Adrenal gland (tissue), 12 donors: ENCODE results near the gene ABCC4. TPM values are rescaled to one million over a fixed set of nuclear protein-coding genes. Genes with fewer than 3 reads are reported as not detected.

Source experiments
- DNase-seq, 7 donors: peaks; one replicate each; pipeline ENCODE4 v3.0.0-alpha.2; 2019 to 2020
- H3K27ac ChIP-seq, 5 donors: fragments of 200-600 bp; sonication (generic) in 4 of 5; 1 replicate in 3 of 5; 2 replicates in 2 of 5; pipeline versions ENCODE4 v1.5.1 to v1.8.0; 2016 to 2020; ENCODE audit warnings: mild to moderate bottlenecking in 1 of 5
- H3K27me3 ChIP-seq: fragments of 200-600 bp; 2 replicates; pipeline ENCODE4 v1.8.0; 2021
- H3K36me3 ChIP-seq, 2 donors: fragments of 200-600 bp; replicated peaks in 1 of 2; 1 replicate in 1 of 2; 2 replicates in 1 of 2; pipeline versions ENCODE4 v1.5.1 to v1.8.0; 2018 to 2022
- H3K4me1 ChIP-seq, 2 donors: fragments of 200-600 bp; replicated peaks in 1 of 2; 1 replicate in 1 of 2; 2 replicates in 1 of 2; pipeline versions ENCODE4 v1.5.1 to v1.8.0; 2018 to 2021
- H3K4me3 ChIP-seq, 4 donors: fragments of 200-600 bp; sonication (generic) in 3 of 4; one replicate each; pipeline ENCODE4 v1.5.1; 2016 to 2018
- H3K9me3 ChIP-seq, 3 donors: fragments of 200-600 bp; sonication (generic) in 1 of 3; replicated peaks in 1 of 3; 1 replicate in 2 of 3; 2 replicates in 1 of 3; pipeline versions ENCODE4 v1.5.1 to v1.8.0; 2016 to 2021
- CTCF ChIP-seq, 6 experiments: fragments of 450-650 bp in 4 of 6; fragments of 200-600 bp in 2 of 6; sonication (generic) in 1 of 6; IDR thresholded peaks; 1 replicate in 5 of 6; 2 replicates in 1 of 6; pipeline versions ENCODE4 v1.5.1 to v1.8.0; 2016 to 2021; ENCODE audit warnings: antibody characterized with exemption in 6 of 6, mild to moderate bottlenecking in 2 of 6, moderate library complexity in 1 of 6
- POLR2A ChIP-seq, 2 donors: fragments of 450-650 bp; IDR thresholded peaks; one replicate each; pipeline ENCODE4 v1.6.1; 2017; ENCODE audit warnings: antibody characterized with exemption in 2 of 2, mild to moderate bottlenecking in 2 of 2, moderate library complexity in 1 of 2
- whole genome bisulfite sequencing, 4 donors: extraction: QIAGEN DNeasy Blood & Tissue Kit in 2 of 4; methylation state at CpG; one replicate each; pipeline versions ENCODE4 v1.1.5 to v1.1.7; 2013 to 2017; 5-methylcytosine and 5-hydroxymethylcytosine counted together
- intact Hi-C, 2 donors: fragments of 100-400 bp; cut with DNase I; formaldehyde crosslinking; loops; one replicate each; pipeline versions ENCODE4 v1.14.1 to v1.15.0; 2022 to 2023
- polyA plus RNA-seq, 3 donors: library from polyadenylated mRNA; stranded (reverse); fragments of 200-250 nt in 2 of 3; fragments of 350-450 nt in 1 of 3; fragmentation: Illumina TruSeq in 1 of 3; extraction: RNeasy Lipid Tissue Mini Kit (QIAGEN cat#74804) in 1 of 3; gene quantifications; one replicate each; pipeline ENCODE4 v1.2.3, GENCODE V29; 2013 to 2014
- total RNA-seq, 9 donors: library from RNA; depleted of rRNA in 4 of 9; stranded (reverse); fragments of >200 nt in 4 of 9; fragments of 120-200 nt in 1 of 9; fragmentation: NEBNext Ultra II Directional in 1 of 9; extraction: Animal tissue kit (Norgen Biotek cat#: 25700) in 1 of 9; gene quantifications; one replicate each; pipeline versions ENCODE4 v1.1.0 to v1.2.4, GENCODE V29; 2013 to 2023
- donor health status: healthy with polysubstance abuse.
- donor health status: Bipolar disorder and iron deficiency.
- donor health status: DM: yes; HTN: yes; CAD: no.
- donor health status: DM: no; HTN: no; CAD: no.
- donor health status: DM: no; HTN: no; CAD: no.
- donor health status: DM: yes; HTN: yes; CAD: no.

Gene ABCC4
- total and polyA plus RNA-seq, 12 donors = 0.56 to 6.6 (median 3.4) TPM

DNA sequence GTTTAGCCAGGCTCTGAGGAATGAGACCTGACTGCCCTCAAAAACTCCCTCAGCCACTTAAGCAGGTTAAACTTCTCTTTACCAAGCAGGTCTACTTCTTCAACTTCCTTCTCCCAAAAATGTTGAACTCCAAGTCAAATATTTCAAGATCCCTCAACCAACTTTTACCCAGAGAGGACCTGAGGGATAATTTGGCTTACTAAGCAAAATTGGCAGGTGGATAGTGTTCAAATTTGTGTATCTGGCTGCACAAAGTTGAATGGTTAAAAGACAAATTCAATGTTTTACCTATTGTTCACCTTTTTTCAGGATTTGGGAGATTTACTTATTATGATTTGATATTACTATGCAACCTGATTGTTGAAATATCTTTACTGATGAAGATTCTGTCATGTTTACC lies 296.0 kb downstream of the ABCC4 start:
- Histone ChIP-seq H3K4me1 (peaks cover 0 to 10% of the 10 kb centered on the region in 2 donors), H3K4me3 (no peak overlapping the region), H3K9me3 (no peaks in the 10 kb centered on the region), H3K36me3 (no peaks in the 10 kb centered on the region), H3K27ac (no peak overlapping the region), H3K27me3 (peaks cover 10% of the 10 kb centered on the region)
- TF ChIP-seq CTCF (IDR thresholded peaks at IDR 0.05) (no peak), POLR2A (IDR thresholded peaks at IDR 0.05) (no peak)
- intact Hi-C loops = no loop called here
- no peak for DNase-seq

- 7 to 25% (median 11%) methylated on average over 6 to 41 of the region's 41 CpGs for WGBS, 4 donors
- no peak overlapping the region for H3K4me3 ChIP-seq
- no peak for DNase-seq
Observed at GRCh38 chr13:95003019-95003813, 298.0 kb downstream of the ABCC4 start.

DNA sequence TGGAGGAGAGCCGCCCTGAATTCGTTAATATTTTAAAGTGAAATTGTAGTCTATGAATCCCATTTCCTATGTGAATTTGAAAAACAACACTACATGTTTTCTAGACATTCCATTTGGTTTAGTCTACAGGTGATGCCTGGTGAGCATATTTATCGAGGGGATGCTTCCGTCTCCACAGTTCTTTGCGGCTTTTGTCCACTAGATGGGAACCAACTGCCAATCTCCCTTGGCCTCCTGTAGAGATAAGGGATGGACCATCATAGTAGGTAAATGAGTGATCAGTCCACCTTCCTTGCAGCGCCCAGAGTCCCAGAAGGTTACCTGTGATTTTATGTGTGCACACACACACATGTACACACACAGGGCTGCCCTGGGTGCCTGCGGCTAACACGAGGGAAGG lies 299.1 kb downstream of the ABCC4 start:
- H3K4me3 ChIP-seq = no peak overlapping the region
- WGBS, 4 donors = 78 to 91% (median 88%) methylated on average over 8 of the region's 8 CpGs
- no peak for DNase-seq
- no peaks in the 10 kb centered on the region for H3K36me3 ChIP-seq
- intact Hi-C loops = no loop called here
- no peak for TF ChIP-seq POLR2A (IDR thresholded peaks at IDR 0.05)
- TF ChIP-seq CTCF (IDR thresholded peaks at IDR 0.05) = no peak
- peaks cover 18% of the 10 kb centered on the region for H3K27me3 ChIP-seq
- peaks cover 0 to 10% of the 10 kb centered on the region in 2 donors for H3K4me1 ChIP-seq
- no peaks in the 10 kb centered on the region for H3K9me3 ChIP-seq
- no peak overlapping the region for H3K27ac ChIP-seq

More at GRCh38 chr13:95003019-95003813, 298.0 kb downstream of the ABCC4 start:
- TF ChIP-seq POLR2A (IDR thresholded peaks at IDR 0.05) (no peak), CTCF (IDR thresholded peaks at IDR 0.05) (no peak)
- intact Hi-C loops = no loop called here
- no peak overlapping the region for H3K27ac ChIP-seq
- peaks cover 18% of the 10 kb centered on the region for H3K27me3 ChIP-seq
- H3K9me3 ChIP-seq = no peaks in the 10 kb centered on the region
- peaks cover 0 to 10% of the 10 kb centered on the region in 2 donors for H3K4me1 ChIP-seq
- no peaks in the 10 kb centered on the region for H3K36me3 ChIP-seq

DNA sequence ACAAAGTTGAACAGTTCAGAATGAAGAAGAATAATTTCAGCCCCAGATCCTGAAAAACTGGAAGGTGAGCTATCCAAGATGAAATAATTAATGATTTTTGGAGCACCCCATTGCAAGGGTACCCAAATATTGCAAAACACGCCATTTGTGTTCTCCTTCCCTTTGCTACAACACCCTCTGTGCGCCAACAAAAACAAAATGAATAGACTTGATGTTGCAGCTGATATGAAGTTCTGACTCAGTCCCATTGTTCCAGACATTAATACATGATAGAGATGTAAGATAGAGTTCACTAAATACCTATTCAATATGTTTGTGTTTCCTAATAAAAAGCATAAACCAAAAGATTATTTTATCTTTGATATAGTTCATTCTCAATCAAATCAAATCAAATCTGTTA lies 301.4 kb downstream of the ABCC4 start:
- H3K4me1 ChIP-seq = peaks cover 0 to 10% of the 10 kb centered on the region in 2 donors
- 30 to 72% (median 52%) methylated on average over 2 of the region's 2 CpGs for WGBS, 4 donors

More for the DNA sequence above, 301.4 kb downstream of the ABCC4 start:
- H3K27me3 ChIP-seq = peaks cover 23% of the 10 kb centered on the region
- H3K27ac ChIP-seq = no peak overlapping the region
- no peak for DNase-seq
- intact Hi-C loops = no loop called here
- no peaks in the 10 kb centered on the region for H3K36me3 ChIP-seq
- no peaks in the 10 kb centered on the region for H3K9me3 ChIP-seq
- no peak overlapping the region for H3K4me3 ChIP-seq
- TF ChIP-seq POLR2A (IDR thresholded peaks at IDR 0.05) (no peak), CTCF (IDR thresholded peaks at IDR 0.05) (no peak)
